Gastroesophageal sphincter (tissue), 4 donors: Measurements from ENCODE around the gene SAMM50. TPM values are rescaled to one million over a fixed set of nuclear protein-coding genes. Genes with fewer than 3 reads are reported as not detected.

Experiments
- ATAC-seq: fragments of 150-250 bp; one replicate; pipeline ENCODE4 v1.9.1; 2016; ENCODE audit warnings: mild to moderate bottlenecking, moderate library complexity
- H3K27ac ChIP-seq, 4 donors: fragments of 200-600 bp; sonication (generic) in 3 of 4; 1 replicate in 3 of 4; 2 replicates in 1 of 4; pipeline ENCODE4 v1.5.1; 2016 to 2019
- H3K27me3 ChIP-seq: fragments of 200-600 bp; sonication (generic); one replicate; pipeline ENCODE4 v1.5.1; 2019
- H3K36me3 ChIP-seq, 2 donors: fragments of 200-600 bp; sonication (generic); one replicate each; pipeline ENCODE4 v1.5.1; 2019; ENCODE audit warnings: control low read depth in 1 of 2
- H3K4me1 ChIP-seq, 3 donors: fragments of 200-600 bp; sonication (generic); 1 replicate in 2 of 3; 2 replicates in 1 of 3; pipeline ENCODE4 v1.5.1; 2016 to 2019; ENCODE audit warnings: control low read depth in 2 of 3
- H3K4me3 ChIP-seq, 2 donors: fragments of 200-600 bp; sonication (generic); one replicate each; pipeline ENCODE4 v1.5.1; 2019; ENCODE audit warnings: mild to moderate bottlenecking in 1 of 2, moderate library complexity in 1 of 2
- H3K9me3 ChIP-seq, 3 donors: fragments of 200-600 bp; sonication (generic); one replicate each; pipeline ENCODE4 v1.5.1; 2017 to 2019; ENCODE audit warnings: control low read depth in 2 of 3
- EP300 ChIP-seq: sonication (generic); formaldehyde crosslinking; IDR thresholded peaks from one replicate; pipeline ENCODE4 v1.6.1; 2017; ENCODE audit warnings: antibody characterized with exemption, mild to moderate bottlenecking
- POLR2A ChIP-seq, 2 donors: fragments of 450-650 bp; IDR thresholded peaks; one replicate each; pipeline ENCODE4 v1.6.1; 2017; ENCODE audit warnings: antibody characterized with exemption in 2 of 2, mild to moderate bottlenecking in 2 of 2, moderate library complexity in 1 of 2
- POLR2AphosphoS5 ChIP-seq: sonication (generic); formaldehyde crosslinking; IDR thresholded peaks from one replicate; pipeline ENCODE4 v1.6.1; 2017; ENCODE audit warnings: antibody characterized with exemption
- WGBS, 2 donors: methylation state at CpG; one replicate each; pipeline ENCODE4 v1.1.5; 2018; ENCODE audit warnings: low coverage in 1 of 2; 5-methylcytosine and 5-hydroxymethylcytosine counted together
- total RNA-seq, 4 donors: library from RNA; depleted of rRNA; stranded (reverse); fragments of >200 nt; gene quantifications; one replicate each; pipeline ENCODE4 v1.1.0, GENCODE V29; 2016
- TF ChIP-seq, protein P1 (sequence below), 4 experiments: fragments of 200-600 bp in 2 of 4; fragments of 450-650 bp in 2 of 4; sonication (generic) in 1 of 4; IDR thresholded peaks; one replicate each; pipeline ENCODE4 v1.5.1; 2017 to 2019; ENCODE audit warnings: antibody characterized with exemption in 4 of 4, mild to moderate bottlenecking in 2 of 4, moderate library complexity in 2 of 4

Gene SAMM50
- total RNA-seq, 4 donors from 2014 or later: 19.8 to 33.4 (median 31.6) TPM

DNA sequence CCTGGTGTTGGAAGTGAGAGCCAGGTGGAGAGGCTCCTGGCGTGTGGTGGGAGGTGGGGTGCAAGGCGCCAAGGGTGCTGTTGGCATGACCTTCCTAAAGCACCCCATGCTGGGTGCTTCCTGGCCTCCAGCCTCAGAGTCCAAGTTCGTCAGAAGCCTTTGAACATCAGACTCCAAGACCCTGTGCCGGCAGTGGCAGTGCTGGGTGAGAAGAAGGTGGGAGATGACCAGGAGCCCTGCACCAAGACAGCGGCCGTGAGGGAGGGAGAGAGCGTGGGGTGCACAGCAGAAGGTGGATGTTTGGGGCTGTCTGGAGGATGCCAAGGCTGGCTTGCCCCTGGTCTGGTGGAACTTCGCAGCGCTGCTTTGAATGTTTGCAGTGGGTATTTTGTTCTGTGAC, 39.2 kb downstream of the SAMM50 start:
- TF ChIP-seq POLR2A (IDR thresholded peaks at IDR 0.05) (no peak), POLR2AphosphoS5 (no peak), EP300 (no peak)
- TF ChIP-seq, protein P1, sequence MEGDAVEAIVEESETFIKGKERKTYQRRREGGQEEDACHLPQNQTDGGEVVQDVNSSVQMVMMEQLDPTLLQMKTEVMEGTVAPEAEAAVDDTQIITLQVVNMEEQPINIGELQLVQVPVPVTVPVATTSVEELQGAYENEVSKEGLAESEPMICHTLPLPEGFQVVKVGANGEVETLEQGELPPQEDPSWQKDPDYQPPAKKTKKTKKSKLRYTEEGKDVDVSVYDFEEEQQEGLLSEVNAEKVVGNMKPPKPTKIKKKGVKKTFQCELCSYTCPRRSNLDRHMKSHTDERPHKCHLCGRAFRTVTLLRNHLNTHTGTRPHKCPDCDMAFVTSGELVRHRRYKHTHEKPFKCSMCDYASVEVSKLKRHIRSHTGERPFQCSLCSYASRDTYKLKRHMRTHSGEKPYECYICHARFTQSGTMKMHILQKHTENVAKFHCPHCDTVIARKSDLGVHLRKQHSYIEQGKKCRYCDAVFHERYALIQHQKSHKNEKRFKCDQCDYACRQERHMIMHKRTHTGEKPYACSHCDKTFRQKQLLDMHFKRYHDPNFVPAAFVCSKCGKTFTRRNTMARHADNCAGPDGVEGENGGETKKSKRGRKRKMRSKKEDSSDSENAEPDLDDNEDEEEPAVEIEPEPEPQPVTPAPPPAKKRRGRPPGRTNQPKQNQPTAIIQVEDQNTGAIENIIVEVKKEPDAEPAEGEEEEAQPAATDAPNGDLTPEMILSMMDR (IDR thresholded peaks at IDR 0.05): no peak
- no peaks in the 10 kb centered on the region for H3K27me3 ChIP-seq
- H3K9me3 ChIP-seq: no peaks in the 10 kb centered on the region
- ATAC-seq: no peak
- no peak overlapping the region for H3K4me3 ChIP-seq
- 89 to 100% methylated on average over 1 to 7 of the region's 9 CpGs for WGBS, 2 donors
- H3K36me3 ChIP-seq: peaks cover 0 to 97% of the 10 kb centered on the region in 2 donors
- H3K27ac ChIP-seq: no peak overlapping the region
- H3K4me1 ChIP-seq: peaks cover 0 to 10% (median 0%) of the 10 kb centered on the region in 3 donors

DNA sequence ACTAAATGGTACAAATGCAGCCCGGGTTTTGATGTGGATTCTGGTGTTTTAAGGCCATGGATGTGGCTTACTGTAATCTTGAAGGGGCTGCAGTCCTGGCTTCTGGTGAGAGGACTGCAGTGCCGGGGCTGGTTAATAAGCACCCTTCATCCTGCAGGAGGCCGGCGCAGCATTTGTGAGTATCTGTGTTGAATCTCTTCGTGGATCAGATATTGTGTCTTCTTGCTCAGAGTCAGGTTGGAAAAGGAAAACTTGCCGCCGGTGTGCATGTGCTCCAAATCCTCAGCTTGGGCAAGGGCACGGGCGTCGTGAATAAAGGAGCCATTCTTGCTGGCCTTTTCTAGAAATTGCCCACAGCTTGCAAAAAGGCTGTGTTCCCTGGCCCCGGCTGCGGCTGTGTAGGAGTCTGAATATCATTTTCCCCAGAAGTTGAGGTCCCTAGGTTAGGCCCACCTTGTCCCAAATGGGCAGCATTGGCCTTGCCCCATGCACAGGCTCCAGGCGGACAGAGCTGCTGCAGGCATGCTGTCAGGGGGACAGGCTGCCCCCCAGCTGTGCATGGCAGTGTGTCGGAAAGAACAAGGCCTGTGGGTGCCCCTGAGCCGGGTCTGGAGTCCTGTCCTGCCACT, 39.9 kb downstream of the SAMM50 start:
- H3K27me3 ChIP-seq: no peaks in the 10 kb centered on the region
- H3K4me1 ChIP-seq: peaks cover 0 to 10% (median 0%) of the 10 kb centered on the region in 3 donors
- no peaks in the 10 kb centered on the region for H3K9me3 ChIP-seq
- H3K27ac ChIP-seq: no peak overlapping the region
- 80 to 96% methylated on average over 1 to 10 of the region's 15 CpGs for WGBS, 2 donors
- TF ChIP-seq POLR2A (IDR thresholded peaks at IDR 0.05) (no peak), EP300 (no peak), POLR2AphosphoS5 (no peak)
- TF ChIP-seq, protein P1 (IDR thresholded peaks at IDR 0.05): no peak
- no peak for ATAC-seq
- peaks cover 0 to 96% of the 10 kb centered on the region in 2 donors for H3K36me3 ChIP-seq
- no peak overlapping the region for H3K4me3 ChIP-seq

DNA sequence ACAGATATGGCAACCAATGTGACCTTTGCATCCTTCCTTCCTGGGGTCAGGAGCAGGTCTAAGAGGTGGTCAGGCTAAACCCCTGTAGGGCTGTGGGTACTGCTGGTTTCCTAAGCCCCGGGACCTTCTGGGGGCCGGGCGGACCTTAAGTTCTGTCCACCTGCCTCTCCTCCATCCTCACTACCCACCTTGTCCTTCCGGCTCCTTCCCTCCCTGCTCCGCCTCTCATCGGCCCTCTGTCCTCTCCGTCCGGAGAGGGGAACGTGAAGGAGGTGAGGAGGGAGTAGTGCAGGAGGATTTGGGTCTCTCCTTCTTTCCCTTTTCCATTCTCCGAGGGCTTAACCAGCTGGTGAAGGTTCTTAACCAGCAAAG, 40.5 kb downstream of the SAMM50 start:
- H3K27me3 ChIP-seq: no peaks in the 10 kb centered on the region

DNA sequence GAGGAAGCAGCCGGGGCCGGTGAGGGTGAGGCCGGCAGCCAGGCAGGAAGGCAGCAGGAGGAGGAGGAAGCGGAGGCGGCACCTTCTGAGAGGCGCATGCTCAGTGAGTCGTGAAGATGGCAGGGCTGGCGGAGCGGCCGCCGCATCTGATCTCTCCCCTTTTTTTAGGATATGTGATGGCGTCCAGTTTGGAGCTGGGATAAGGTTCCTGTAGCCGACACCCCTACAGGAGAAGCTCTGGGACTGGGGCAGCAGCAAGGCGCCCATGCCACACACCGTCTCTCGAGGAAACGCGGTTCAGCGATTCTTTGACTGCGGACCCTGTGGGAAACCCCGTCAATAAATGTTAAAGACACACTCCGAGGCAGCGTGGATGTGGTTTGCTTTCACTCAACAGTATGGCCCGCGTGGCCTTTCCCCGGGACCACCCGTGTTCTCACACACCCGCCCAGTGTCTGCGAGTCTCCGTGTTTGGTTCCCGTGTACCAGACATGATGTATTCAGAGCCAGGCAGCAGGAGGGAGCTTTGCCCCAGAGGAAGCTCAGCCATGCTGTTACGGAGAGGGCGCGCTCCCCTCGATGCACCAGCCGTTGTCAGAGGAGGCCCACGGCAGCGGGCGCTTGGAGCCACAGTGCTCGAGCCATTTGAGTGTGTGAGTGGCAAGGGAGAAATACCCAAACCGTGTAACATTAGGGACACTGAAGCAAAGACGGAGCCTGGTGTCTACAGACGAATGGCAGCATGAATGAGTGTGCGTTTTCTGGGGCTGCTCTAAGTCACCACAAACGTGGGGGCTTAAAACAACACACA, 41.1 kb downstream of the SAMM50 start:
- Histone ChIP-seq H3K4me1 (peaks cover 0 to 10% (median 0%) of the 10 kb centered on the region in 3 donors), H3K4me3 (peak overlapping the region in 1 of 2 donors; percentile 18), H3K9me3 (no peaks in the 10 kb centered on the region), H3K36me3 (peaks cover 0 to 84% of the 10 kb centered on the region in 2 donors), H3K27ac (peak overlapping the region in 1 of 4 donors; percentile 5), H3K27me3 (no peaks in the 10 kb centered on the region)
- no peak for ATAC-seq
- no peak for TF ChIP-seq EP300
- TF ChIP-seq POLR2AphosphoS5: no peak
- TF ChIP-seq, protein P1 (IDR thresholded peaks at IDR 0.05): no peak
- TF ChIP-seq POLR2A (IDR thresholded peaks at IDR 0.05): no peak
- 92 to 95% methylated on average over 6 to 12 of the region's 45 CpGs for WGBS, 2 donors

More for the DNA sequence above, 40.5 kb downstream of the SAMM50 start:
- Histone ChIP-seq H3K4me3 (peak overlapping the region in 1 of 2 donors; percentile 18), H3K9me3 (no peaks in the 10 kb centered on the region), H3K4me1 (peaks cover 0 to 10% (median 0%) of the 10 kb centered on the region in 3 donors), H3K27ac (peak overlapping the region in 1 of 4 donors; percentile 5), H3K36me3 (peaks cover 0 to 90% of the 10 kb centered on the region in 2 donors)
- ATAC-seq: no peak
- no peak for TF ChIP-seq POLR2AphosphoS5
- TF ChIP-seq EP300: no peak
- TF ChIP-seq POLR2A (IDR thresholded peaks at IDR 0.05): no peak
- TF ChIP-seq, protein P1 (IDR thresholded peaks at IDR 0.05): no peak
- WGBS, 2 donors: 63% methylated on average over 2 of the region's 10 CpGs; no CpG with 5 or more reads in 1 of the 2 donors
